H1 (cell line): ENCODE measurements around the gene ZBTB7B. TPM values are rescaled to one million over a fixed set of nuclear protein-coding genes. Genes with fewer than 3 reads are reported as not detected.

Experiments used
- CTCF ChIA-PET: fragments of 300-600 bp; sonication (Branson Sonifier 250); formaldehyde crosslinking; loops from one replicate; lab custom pipeline; 2021; ENCODE audit not compliant: partially characterized antibody; lab: Charles Lee
- POLR2A ChIA-PET: fragments of 300-600 bp; sonication (Branson Sonifier 250); formaldehyde crosslinking; loops from one replicate; lab custom pipeline; 2021; ENCODE audit warnings: inconsistent platforms; ENCODE audit not compliant: partially characterized antibody; lab: Charles Lee
- DNase-seq, 2 experiments: peaks; one replicate each; pipeline versions ENCODE4 v3.0.0 to v3.0.0-alpha.2; 2010 to 2022; ENCODE audit warnings: low spot score in 2 of 2, low read depth in 1 of 2, mixed read lengths in 1 of 2
- FAIRE-seq: peaks from 2 replicates; lab custom pipeline; 2011; peaks lifted over from hg19 to GRCh38; lab: Jason Lieb, UNC
- H2AFZ ChIP-seq: 2 replicates; pipeline ENCODE4 v1.8.1; 2012; ENCODE audit warnings: low read length, inconsistent platforms
- H2AK5ac ChIP-seq: 2 replicates; pipeline ENCODE4 v1.6.1; 2013; ENCODE audit warnings: low read depth, low read length
- H2BK120ac ChIP-seq: replicated peaks from 2 replicates; pipeline ENCODE3; 2013; ENCODE audit warnings: low read depth, low read length, inconsistent platforms
- H2BK12ac ChIP-seq: 2 replicates; pipeline ENCODE4 v1.6.1; 2013; ENCODE audit warnings: low read depth, low read length
- H2BK15ac ChIP-seq: 2 replicates; pipeline ENCODE4 v1.6.1; 2013; ENCODE audit warnings: low read length
- H2BK20ac ChIP-seq: 2 replicates; pipeline ENCODE4 v1.6.1; 2013; ENCODE audit warnings: low read length
- H2BK5ac ChIP-seq: 2 replicates; pipeline ENCODE4 v1.6.1; 2013; ENCODE audit warnings: low read depth, low read length
- H3K14ac ChIP-seq: 2 replicates; pipeline ENCODE4 v1.6.1; 2013; ENCODE audit warnings: inconsistent platforms; ENCODE audit not compliant: insufficient read length
- H3K18ac ChIP-seq: 2 replicates; pipeline ENCODE4 v1.6.1; 2013; ENCODE audit warnings: low read length; ENCODE audit errors: extremely low read depth
- H3K23ac ChIP-seq: 2 replicates; pipeline ENCODE4 v1.6.1; 2013; ENCODE audit warnings: inconsistent platforms; ENCODE audit not compliant: insufficient read length
- H3K23me2 ChIP-seq: 2 replicates; pipeline ENCODE4 v1.6.1; 2013; ENCODE audit warnings: low read depth, low read length
- H3K27ac ChIP-seq: 2 replicates; pipeline ENCODE4 v1.6.1; 2011; ENCODE audit warnings: low read depth, low read length, inconsistent platforms
- H3K27me3 ChIP-seq, 4 experiments: replicated peaks in 1 of 4; 1 replicate in 1 of 4; 2 replicates in 3 of 4; pipeline versions ENCODE4 v1.6.1 to v1.8.1; 2011 to 2013; ENCODE audit warnings: low read length in 3 of 4, mild to moderate bottlenecking in 3 of 4, inconsistent platforms in 2 of 4, mixed read lengths in 2 of 4, moderate library complexity in 1 of 4; ENCODE audit not compliant: control insufficient read depth in 3 of 4, insufficient read depth in 3 of 4; ENCODE audit errors: extremely low read depth in 1 of 4
- H3K36me3 ChIP-seq, 4 experiments: 2 replicates each; pipeline versions ENCODE4 v1.6.1 to v1.8.1; 2011 to 2013; ENCODE audit warnings: mild to moderate bottlenecking in 4 of 4, low read length in 3 of 4, moderate library complexity in 2 of 4, control low read depth in 1 of 4, inconsistent platforms in 1 of 4; ENCODE audit not compliant: insufficient read depth in 4 of 4, control insufficient read depth in 2 of 4
- H3K4ac ChIP-seq: replicated peaks from 2 replicates; pipeline ENCODE3; 2013; ENCODE audit warnings: low read length, low read depth, mixed read lengths, inconsistent platforms; ENCODE audit not compliant: insufficient read length
- H3K4me1 ChIP-seq, 4 experiments: replicated peaks in 1 of 4; 1 replicate in 1 of 4; 2 replicates in 3 of 4; pipeline versions ENCODE4 v1.6.1 to v1.8.1; 2011 to 2013; ENCODE audit warnings: low read length in 3 of 4, inconsistent platforms in 2 of 4, mixed read lengths in 1 of 4; ENCODE audit not compliant: insufficient read depth in 4 of 4, control insufficient read depth in 3 of 4
- H3K4me2 ChIP-seq, 2 experiments: 2 replicates each; pipeline versions ENCODE4 v1.6.1 to v1.8.1; 2011 to 2013; ENCODE audit warnings: low read depth in 2 of 2, low read length in 2 of 2, control low read depth in 1 of 2, inconsistent platforms in 1 of 2, mild to moderate bottlenecking in 1 of 2; ENCODE audit not compliant: insufficient read depth in 1 of 2
- H3K4me3 ChIP-seq, 4 experiments: fragments of 200-600, 300-600 bp in 1 of 4; sonication (generic), shearing (Covaris generic), sonication (Bioruptor Twin) in 1 of 4; 2 replicates each; pipeline versions ENCODE4 v1.5.1 to v1.8.1; 2011 to 2016; ENCODE audit warnings: low read length in 4 of 4, low read depth in 3 of 4, control low read depth in 2 of 4, inconsistent platforms in 2 of 4, mild to moderate bottlenecking in 2 of 4, mixed read lengths in 1 of 4, moderate library complexity in 1 of 4; ENCODE audit not compliant: insufficient read depth in 2 of 4; ENCODE audit errors: extremely low read depth in 1 of 4
- H3K56ac ChIP-seq: replicated peaks from 2 replicates; pipeline ENCODE3; 2013; ENCODE audit warnings: low read depth, mild to moderate bottlenecking, mixed read lengths, low read length, inconsistent platforms; ENCODE audit not compliant: insufficient read length
- H3K79me1 ChIP-seq: 2 replicates; pipeline ENCODE4 v1.6.1; 2013; ENCODE audit warnings: low read depth, low read length, control low read depth
- H3K79me2 ChIP-seq, 2 experiments: 2 replicates each; pipeline versions ENCODE4 v1.6.1 to v1.8.1; 2012 to 2013; ENCODE audit warnings: low read length in 2 of 2, mild to moderate bottlenecking in 2 of 2, inconsistent platforms in 1 of 2; ENCODE audit not compliant: insufficient read depth in 2 of 2, control insufficient read depth in 1 of 2
- H3K9ac ChIP-seq, 4 experiments: replicated peaks in 1 of 4; 1 replicate in 1 of 4; 2 replicates in 3 of 4; pipeline versions ENCODE4 v1.6.1 to v1.8.1; 2011 to 2013; ENCODE audit warnings: low read depth in 3 of 4, low read length in 3 of 4, control low read depth in 2 of 4, mild to moderate bottlenecking in 2 of 4, moderate library complexity in 2 of 4, inconsistent platforms in 1 of 4; ENCODE audit errors: extremely low read depth in 1 of 4
- H3K9me3 ChIP-seq, 2 experiments: 2 replicates each; pipeline versions ENCODE4 v1.6.1 to v1.8.1; 2012 to 2013; ENCODE audit warnings: mild to moderate bottlenecking in 2 of 2, moderate library complexity in 2 of 2, control low read depth in 1 of 2, inconsistent platforms in 1 of 2, low read depth in 1 of 2, low read length in 1 of 2, mixed read lengths in 1 of 2; ENCODE audit not compliant: insufficient read depth in 2 of 2
- H4K20me1 ChIP-seq, 2 experiments: replicated peaks in 1 of 2; 2 replicates each; pipeline versions ENCODE3 to v1.8.1; 2011 to 2013; ENCODE audit warnings: inconsistent platforms in 2 of 2, low read length in 2 of 2, mild to moderate bottlenecking in 1 of 2; ENCODE audit not compliant: insufficient read depth in 2 of 2, control insufficient read depth in 1 of 2
- H4K5ac ChIP-seq: 2 replicates; pipeline ENCODE4 v1.6.1; 2013; ENCODE audit warnings: low read length, low read depth, mixed read lengths, inconsistent platforms; ENCODE audit not compliant: insufficient read length
- H4K8ac ChIP-seq: 2 replicates; pipeline ENCODE4 v1.8.0; 2013; ENCODE audit warnings: mild to moderate bottlenecking, moderate library complexity, low read length, inconsistent platforms; ENCODE audit not compliant: insufficient read depth; ENCODE audit errors: extremely low read depth
- H4K91ac ChIP-seq: replicated peaks from 2 replicates; pipeline ENCODE3; 2013; ENCODE audit warnings: low read length, mixed read lengths, inconsistent platforms; ENCODE audit not compliant: insufficient read length
- E2F6 ChIP-seq: IDR thresholded peaks from 2 replicates; pipeline ENCODE4 v1.6.1; 2012; ENCODE audit warnings: inconsistent platforms
- GABPA ChIP-seq: IDR thresholded peaks from 2 replicates; pipeline ENCODE4 v1.6.1; 2011; ENCODE audit warnings: mild to moderate bottlenecking, low read length, moderate library complexity, borderline replicate concordance; ENCODE audit not compliant: insufficient read depth
- HDAC6 ChIP-seq: IDR thresholded peaks from one replicate; pipeline ENCODE4 v1.7.1; 2012; ENCODE audit warnings: low read depth, mild to moderate bottlenecking, inconsistent platforms, low read length, moderate library complexity
- JUND ChIP-seq: IDR thresholded peaks from 2 replicates; pipeline ENCODE4 v1.6.1; 2011; ENCODE audit warnings: mild to moderate bottlenecking, improper control_type of control experiment, low read length
- MAFK ChIP-seq: IDR thresholded peaks from 2 replicates; pipeline ENCODE4 v1.6.1; 2012; ENCODE audit warnings: low read depth, mild to moderate bottlenecking, improper control_type of control experiment, low read length
- MAX ChIP-seq: IDR thresholded peaks from 2 replicates; pipeline ENCODE4 v1.6.1; 2012; ENCODE audit warnings: inconsistent platforms
- NANOG ChIP-seq: IDR thresholded peaks from 2 replicates; pipeline ENCODE4 v1.6.1; 2011; ENCODE audit warnings: low read length, low read depth, mild to moderate bottlenecking, inconsistent platforms; ENCODE audit not compliant: insufficient read depth, poor library complexity, severe bottlenecking
- WGBS, 2 experiments: shearing (Covaris generic) in 1 of 2; methylation state at CpG; one replicate each; pipeline versions ENCODE4 v1.1.6 to v1.1.7; 2013 to 2015; ENCODE audit warnings: low lambda C conversion rate in 2 of 2, mixed read lengths in 2 of 2, inconsistent platforms in 1 of 2, low coverage in 1 of 2, missing lambda C conversion rate in 1 of 2; ENCODE audit not compliant: insufficient replicate concordance in 2 of 2, insufficient coverage in 1 of 2, insufficient read length in 1 of 2; ENCODE audit errors: extremely low coverage in 1 of 2, missing lambda C conversion rate in 1 of 2; 5-methylcytosine and 5-hydroxymethylcytosine counted together
- polyA plus RNA-seq, 7 experiments: library from polyadenylated mRNA; depleted of rRNA in 3 of 7; stranded (reverse) in 5 of 7; unstranded in 2 of 7; fragments of >200 nt in 5 of 7; fragments of 200-250 nt in 2 of 7; gene quantifications; 1 replicate in 5 of 7; 2 replicates in 1 of 7; 4 replicates in 1 of 7; pipeline versions ENCODE4 v1.2.1 to v1.2.3, GENCODE V29; 2011 to 2013; ENCODE audit warnings: missing spikeins in 2 of 7, mixed read lengths in 2 of 7
- total RNA-seq: library from RNA; stranded (reverse); fragmentation: NEBNext Ultra II Directional; extraction: Animal tissue kit (Norgen Biotek cat#: 25700); gene quantifications from 2 replicates; pipeline ENCODE4 v1.2.1, GENCODE V29; 2021

Gene ZBTB7B
- total and polyA plus RNA-seq, 2 of the 8 experiments (the other 6 are each of a cell fraction or from before 2014, with no cell fraction given), result 24.5 to 36.9 TPM

- peak overlapping the region; percentile 87 to 99 (median 90) for H3K4me3 ChIP-seq
- peaks cover 13% of the 10 kb centered on the region for H3K79me1 ChIP-seq
- H3K23me2 ChIP-seq, result peaks cover 18% of the 10 kb centered on the region; the same call in 1 of the 2 replicates
- ChIA-PET POLR2A (interaction anchor here (0.9 to 42.8 kb wide), 9 partner anchors 10 to 126 kb away, joined by 3 to 702 read pairs (median 4); partner anchors contain the start of genes CKS1B, FLAD1, LENEP and PBXIP1), CTCF (interaction anchor here (1.2 to 14.0 kb wide), 9 partner anchors 8 to 203 kb away, joined by 3 to 258 read pairs (median 4); partner anchors contain the start of genes FLAD1 and LENEP)
- no peak overlapping the region for H2AFZ ChIP-seq
- no peaks in the 10 kb centered on the region for H3K27me3 ChIP-seq
- H4K91ac ChIP-seq, result peak overlapping the region; percentile 94
- H3K79me2 ChIP-seq, result peaks cover 0 to 53% of the 10 kb centered on the region in 2 experiments; a peak in 3 of 4 replicates
- no peak overlapping the region for H4K8ac ChIP-seq
- peak overlapping the region; percentile 63 for H3K56ac ChIP-seq
- H3K4me1 ChIP-seq, result peaks cover 6 to 29% (median 21%) of the 10 kb centered on the region in 4 experiments
- H3K18ac ChIP-seq, result peak overlapping the region; percentile 98
- H2AK5ac ChIP-seq, result no peak overlapping the region
- peak overlapping the region; percentile 100; the same call in 1 of the 2 replicates for H2BK20ac ChIP-seq
- peak overlapping the region in 3 of 4 experiments; percentile 26 to 53 (median 40); a peak in 6 of 7 replicates for H3K9ac ChIP-seq
- H3K4ac ChIP-seq, result peak overlapping the region; percentile 32
- peak overlapping the region; percentile 48; the same call in 1 of the 2 replicates for H3K27ac ChIP-seq
- H3K36me3 ChIP-seq, result peaks cover 0 to 2% (median 0%) of the 10 kb centered on the region in 4 experiments; a peak in 2 of 8 replicates
- peak overlapping the region; percentile 99 for H2BK5ac ChIP-seq
- H3K4me2 ChIP-seq, result peak overlapping the region; percentile 79 to 93
- H2BK120ac ChIP-seq, result no peak overlapping the region
- TF ChIP-seq NANOG (no peak), MAX (peak; percentile 37; the same call in 1 of the 2 replicates), E2F6 (0 out of 2 replicates have a peak, but pooled peaks have one; percentile 17), GABPA (peak; percentile 79; the same call in 1 of the 2 replicates), HDAC6 (no peak), MAFK (peak; percentile 20; the same call in 1 of the 2 replicates), JUND (peak; percentile 76)
- DNase-seq, result peak in 1 of 2 experiments; percentile 76
- H4K20me1 ChIP-seq, result peaks cover 0 to 17% of the 10 kb centered on the region in 2 experiments
- peak overlapping the region; percentile 11 for H3K14ac ChIP-seq
- no peaks in the 10 kb centered on the region for H3K9me3 ChIP-seq
- peak overlapping the region; percentile 99; the same call in 1 of the 2 replicates for H2BK15ac ChIP-seq
- H4K5ac ChIP-seq, result peak overlapping the region; percentile 83
- no peak overlapping the region for H3K23ac ChIP-seq
- 4% methylated on average over 4 of the region's 34 CpGs; no CpG with 5 or more reads in 1 of the 2 experiments for WGBS, 2 experiments
- FAIRE-seq, result no peak
- peak overlapping the region; percentile 100; the same call in 1 of the 2 replicates for H2BK12ac ChIP-seq
Observed at GRCh38 chr1:155003766-155004351, 1.3 kb downstream of the ZBTB7B start.
